Middle frontal gyrus (tissue), 1 donor: Measurements from ENCODE around the gene PADI6.
"Not testable (repeated sequence)": the region's sequence is repeated elsewhere in the genome, so short reads cannot be mapped to it uniquely, and the experiment has no call there.

Source experiments
- DNase-seq: peaks from one replicate; pipeline ENCODE4 v3.0.0-alpha.2; 2015; ENCODE audit warnings: low spot score; ENCODE audit errors: extremely low spot score

PADI6 gene

DNA sequence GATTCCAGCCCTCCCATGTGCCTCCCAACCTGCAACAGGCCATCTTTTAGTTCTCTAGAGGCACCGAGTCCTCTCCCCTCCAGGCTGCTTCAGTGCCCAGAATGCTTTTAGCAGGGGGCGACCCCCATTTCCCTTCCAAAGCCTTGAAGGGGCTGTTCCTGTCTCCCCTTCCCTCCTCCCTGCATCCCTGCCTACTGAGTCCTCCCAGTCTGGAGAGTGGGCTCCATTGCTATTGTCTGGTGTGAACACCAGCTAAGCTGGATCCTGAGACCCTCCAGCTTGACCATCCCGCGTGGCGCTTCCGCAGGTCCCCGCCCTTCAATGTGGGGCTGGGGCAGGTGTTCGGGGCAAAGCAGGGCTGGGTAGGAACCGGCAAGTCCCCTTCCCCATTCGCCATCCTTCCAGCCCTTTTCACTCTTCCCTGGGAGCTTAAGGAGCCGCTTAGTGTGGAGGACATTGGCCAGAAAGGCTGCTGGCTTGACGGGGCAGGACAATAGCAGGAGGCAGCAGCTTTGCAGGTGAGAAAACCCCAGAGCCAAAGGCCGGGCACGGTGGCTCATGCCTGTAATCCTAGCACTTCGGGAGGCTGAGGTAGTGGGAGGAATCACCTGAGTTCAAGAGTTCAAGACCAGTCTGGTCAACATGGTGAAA, 32.2 kb downstream of the PADI6 start:
- no peak for DNase-seq

DNA sequence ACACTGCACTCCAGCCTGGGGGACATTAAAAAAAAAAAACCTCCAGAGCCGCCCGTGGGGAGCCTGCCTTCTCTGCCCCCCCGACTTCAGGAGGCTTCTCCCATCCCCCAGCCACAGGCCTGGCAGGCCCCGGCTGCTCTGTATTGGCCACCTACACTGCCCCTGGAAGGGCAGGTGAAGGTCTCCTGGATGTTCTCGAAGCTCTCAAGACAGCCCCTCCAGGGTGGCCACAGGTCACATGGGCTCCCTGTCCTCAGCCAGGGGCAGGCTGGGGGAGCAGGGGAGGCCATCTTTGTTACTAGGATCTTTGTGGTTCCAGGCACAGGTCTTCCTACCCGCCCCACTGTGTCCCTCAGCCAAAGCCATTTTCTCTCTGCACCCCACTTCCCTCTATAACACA, 32.8 kb downstream of the PADI6 start:
- DNase-seq = no peak

DNA sequence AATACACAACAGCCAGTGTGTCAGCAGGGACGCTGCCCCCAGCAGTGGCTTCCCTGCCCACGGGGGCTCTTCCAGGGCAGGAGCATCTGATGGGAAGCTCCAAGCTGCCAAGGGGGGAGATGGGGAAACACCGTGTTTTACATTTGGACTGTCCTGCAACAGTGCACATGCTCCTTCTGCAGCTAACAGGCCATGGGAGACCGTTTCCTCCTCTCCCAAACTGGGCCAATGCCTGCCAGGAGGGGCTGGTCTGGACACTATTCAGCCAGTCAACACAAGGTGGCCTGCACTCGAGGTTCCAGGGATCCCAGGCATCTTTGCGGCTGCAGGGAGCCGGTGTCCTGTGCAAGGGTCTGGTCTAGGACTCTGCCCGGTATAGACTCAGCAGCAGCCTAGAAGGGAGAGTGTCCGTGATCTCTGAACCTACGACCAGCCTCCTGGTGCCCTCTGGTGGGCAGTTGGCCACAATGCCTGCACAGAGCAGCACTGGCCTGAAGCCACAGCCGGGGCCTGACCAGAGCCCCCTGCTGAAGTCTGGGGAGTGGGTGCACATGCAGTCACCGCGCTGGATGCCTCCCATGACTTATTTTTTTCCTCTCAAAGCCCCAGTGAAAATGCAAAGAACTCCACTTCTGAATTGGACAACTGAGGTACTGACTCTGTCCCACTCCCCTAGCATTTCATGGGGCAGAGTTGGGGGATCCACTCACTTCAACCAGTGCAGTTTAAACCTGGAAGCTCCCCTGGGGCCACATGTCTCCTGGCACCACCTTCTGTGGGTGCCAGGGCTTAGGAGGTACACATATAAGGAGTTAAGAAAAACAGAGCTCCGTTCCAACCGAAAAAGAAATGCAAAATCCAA, 34.1 kb downstream of the PADI6 start:
- DNase-seq = no peak

DNA sequence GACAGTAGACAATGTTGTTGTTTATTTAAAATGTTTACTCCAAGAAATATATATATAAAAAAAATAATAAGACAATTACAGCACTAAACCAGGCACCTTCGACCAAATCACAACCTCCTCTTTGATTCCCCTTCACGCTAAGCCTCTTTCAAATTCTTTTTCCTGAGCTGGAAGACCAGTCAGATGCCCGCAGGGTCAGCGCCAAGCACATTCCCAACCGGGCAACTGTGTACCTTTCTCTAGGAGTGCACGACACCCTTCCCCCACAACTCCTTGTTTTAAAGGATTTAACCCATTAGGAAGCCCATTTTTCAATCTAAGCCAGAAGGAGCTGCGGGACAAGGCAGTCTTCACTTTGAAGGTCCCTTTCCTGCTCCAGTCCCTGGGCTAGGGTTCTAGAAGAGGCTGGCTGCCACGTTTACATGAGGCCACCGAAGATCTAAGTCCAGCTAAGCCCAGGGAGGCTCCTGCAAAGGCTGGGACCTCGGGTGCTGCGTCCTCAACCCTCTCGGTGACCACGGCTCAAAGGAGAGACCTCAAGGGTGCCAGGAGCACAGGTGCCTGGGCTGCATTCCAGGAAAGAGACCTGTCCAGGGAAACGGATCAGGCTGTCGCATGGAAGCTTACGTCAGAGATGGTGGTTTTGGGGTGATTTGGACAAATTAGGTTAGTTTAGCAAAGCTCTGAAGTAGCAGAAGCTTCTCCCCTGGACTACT, 34.9 kb downstream of the PADI6 start:
- DNase-seq = not testable (repeated sequence)

DNA sequence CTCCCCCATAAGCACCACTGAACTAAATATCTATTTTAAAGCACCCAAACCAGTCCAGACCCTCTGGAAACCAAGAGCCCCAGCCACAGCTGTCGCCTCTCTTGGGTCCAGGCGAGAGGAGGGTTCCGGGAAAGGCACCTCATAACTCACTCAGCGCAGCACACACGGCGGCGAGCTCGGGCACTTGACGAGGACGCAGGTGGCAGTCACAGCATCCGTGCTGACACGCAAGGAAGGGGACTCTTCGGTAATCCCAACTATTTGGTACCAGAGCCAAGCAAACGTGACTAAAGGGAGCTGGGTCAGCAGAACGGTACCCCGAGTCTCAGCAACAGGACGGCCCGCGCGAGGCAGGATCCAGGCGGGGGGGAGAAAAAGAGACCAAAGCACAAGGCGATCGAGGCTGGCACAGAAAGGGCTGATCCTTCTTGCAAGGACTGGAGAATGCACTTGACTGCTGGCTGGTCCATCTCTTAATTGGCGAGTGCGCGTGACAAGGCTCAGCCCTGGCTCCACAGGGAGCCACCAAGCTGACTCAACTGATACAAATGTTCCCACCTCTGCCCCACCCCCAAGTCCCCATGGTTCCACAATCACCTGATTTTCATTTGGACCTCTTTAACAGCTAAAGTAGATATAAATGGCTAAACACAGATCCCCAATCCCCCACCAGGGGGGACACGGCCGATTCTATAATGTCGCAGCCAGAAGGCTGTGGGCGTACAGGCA, 36.0 kb downstream of the PADI6 start:
- not testable (repeated sequence) for DNase-seq

DNA sequence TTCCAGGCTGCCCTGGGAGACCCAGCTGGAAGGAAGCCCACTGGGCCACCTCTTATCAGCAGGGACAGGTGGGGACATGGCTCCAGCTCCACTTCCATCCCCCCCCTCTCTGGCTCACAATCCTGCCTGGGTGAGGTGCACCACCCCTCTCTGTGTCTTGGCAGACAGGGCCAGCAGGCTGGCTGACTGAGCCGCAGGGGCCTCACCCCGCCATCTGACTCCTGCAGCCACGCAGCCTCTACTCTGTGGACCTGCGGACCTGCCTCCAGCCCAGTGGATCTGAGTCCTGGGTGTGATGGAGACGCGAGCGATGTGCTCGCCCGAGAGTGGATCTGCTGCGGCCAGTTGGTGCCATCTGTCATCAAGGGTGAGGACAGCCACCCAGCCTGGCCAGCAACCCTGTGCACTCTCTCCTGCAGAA, 37.4 kb downstream of the PADI6 start:
- DNase-seq = no peak

DNA sequence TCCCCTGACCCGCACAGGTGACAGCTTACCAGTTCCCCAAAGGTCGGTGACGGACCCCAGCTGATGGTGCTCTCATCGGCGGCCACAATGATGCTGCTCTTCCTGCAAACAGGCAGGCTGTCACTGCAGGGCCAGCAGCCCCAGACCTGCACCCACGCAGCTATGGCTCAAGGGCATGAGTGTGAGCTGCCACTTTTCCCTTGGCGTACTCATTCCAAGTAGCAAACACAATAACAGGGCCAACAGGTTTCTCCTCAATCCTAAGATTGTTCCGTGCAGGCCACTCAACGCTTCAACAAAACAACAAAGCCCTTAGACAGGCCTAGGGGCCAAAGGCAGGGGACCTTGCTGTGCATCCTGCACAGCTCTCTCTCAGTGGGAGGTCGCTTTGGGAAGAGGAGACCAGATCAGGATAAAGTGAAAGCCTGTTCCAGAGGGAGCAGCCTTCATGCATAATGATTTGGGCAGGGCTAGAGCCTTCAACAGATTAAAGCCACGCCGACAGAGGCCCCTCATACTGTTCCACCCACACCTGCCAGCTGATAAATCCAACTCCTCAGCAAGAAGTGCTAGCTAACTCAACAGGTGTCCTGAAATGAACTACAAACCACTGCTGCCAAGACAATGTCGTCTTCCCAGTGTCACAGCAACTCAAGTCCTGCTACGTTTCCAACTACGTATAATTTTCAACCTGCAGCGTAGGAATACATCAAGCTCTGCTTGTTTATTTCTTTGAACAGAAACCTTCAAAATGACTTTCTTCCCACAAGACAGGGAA, 40.3 kb downstream of the PADI6 start:
- no peak for DNase-seq

DNA sequence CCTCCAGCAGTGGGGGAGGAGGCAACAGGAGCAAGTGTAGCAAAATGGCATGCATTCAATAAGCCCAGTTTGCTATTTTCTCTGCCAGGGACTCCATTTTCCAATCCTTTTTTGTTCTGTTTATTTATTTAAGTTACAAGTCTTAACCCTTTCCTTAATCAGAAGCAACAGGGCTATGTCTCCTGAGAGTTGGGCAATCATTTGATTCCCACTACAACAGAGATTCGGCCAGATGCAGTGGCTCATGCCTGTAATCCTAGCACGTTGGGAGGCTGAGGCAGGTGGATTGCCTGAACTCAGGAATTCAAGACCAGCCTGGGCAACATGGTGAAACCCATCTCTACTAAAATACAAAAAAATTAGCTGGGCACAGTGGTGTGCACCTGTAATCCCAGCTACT, 42.0 kb downstream of the PADI6 start:
- DNase-seq = no peak

DNA sequence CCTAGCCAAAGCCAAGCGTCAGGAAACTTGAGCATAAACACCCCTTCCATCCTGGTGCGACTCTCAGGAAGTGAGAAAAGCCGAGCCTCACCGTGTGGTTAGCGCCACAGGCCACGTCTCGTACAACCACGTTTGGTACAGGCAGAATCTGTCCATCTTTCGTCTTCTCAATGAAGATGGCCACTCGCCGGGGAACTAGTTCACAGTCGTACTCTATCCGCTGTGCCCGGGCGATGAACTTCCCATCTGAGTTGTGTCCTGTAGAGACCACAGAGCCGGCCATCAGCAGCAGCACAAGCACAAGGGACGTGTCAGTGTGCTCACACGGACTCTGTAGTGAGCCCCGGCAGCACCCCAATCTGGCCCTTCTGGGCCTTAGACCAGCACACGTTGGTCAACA, 44.4 kb downstream of the PADI6 start:
- DNase-seq = no peak

DNA sequence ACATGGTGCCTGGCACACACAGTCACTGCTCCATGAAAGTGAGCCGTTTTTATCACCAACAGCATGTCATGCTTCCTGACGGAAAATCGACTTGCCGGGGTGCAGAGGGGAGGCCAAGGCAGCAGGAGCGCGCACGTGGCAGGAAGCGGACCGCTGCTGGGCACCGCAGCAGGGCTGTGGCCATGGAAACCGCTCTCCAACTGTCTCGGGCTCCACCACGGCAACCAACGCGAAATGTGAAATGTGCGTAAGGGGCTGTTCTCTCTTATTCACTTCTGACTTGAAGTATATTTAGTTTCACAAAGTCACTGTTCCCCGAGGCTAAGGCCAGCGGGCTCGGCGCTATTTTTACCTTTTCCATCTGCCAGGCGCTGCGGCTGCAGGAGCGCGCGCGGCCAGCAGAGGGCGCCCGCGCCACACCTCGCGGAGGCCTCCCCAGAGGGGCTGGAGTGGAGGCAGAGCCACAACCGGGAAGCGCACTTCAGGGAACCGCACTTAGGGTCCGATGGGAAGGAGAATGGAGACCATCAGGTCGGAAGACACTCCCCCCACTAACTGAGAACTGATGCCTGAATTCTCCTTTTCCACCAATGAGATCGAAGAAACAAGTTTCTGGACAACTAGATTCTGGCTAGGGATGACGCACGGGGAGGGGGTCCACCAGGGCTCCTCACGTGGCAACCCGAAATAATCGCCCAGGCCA, 47.8 kb downstream of the PADI6 start:
- no peak for DNase-seq

DNA sequence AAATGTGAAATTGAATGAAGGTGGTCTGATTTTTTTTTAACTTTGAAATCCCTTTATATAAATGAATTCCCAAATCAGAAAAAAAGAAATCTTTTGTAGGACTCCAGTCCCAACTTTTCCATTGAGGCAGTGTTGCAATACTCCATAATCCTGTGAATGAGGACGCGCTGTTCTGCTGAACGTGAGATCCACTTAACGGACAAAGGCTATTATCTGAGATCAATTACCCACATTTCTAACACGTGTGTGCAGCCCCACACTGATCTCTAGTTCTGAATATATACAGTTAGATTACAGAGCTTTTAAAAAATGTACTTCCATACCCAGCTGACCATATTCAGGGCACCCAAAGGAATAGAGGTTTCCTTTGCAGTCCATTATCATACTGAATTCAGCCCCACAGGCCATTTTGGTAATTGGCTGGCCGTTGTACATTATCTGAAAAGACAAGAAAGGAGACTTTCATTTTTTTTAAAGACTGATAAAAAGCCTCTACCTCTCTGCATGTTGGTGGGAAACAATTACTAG, 48.5 kb downstream of the PADI6 start:
- DNase-seq = no peak

DNA sequence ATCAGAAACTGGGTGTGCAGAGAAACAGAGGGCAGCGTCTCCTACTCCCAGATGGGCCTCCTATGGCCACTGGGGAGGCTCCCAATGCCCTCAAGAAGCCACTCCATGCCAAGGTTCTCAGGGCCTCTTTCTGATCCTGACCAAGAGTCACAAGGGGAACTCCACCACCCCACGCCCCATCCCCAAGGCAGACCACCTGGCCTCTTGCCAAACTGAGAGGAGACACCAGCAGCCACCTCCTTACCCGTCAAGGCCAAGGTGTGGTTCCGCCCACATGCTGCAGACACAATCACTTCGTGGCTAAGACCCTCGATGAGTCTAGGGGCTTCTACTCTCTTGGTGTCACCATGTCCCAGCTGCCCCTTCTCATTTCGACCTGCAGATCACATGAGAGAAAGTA, 50.5 kb downstream of the PADI6 start:
- DNase-seq = no peak

DNA sequence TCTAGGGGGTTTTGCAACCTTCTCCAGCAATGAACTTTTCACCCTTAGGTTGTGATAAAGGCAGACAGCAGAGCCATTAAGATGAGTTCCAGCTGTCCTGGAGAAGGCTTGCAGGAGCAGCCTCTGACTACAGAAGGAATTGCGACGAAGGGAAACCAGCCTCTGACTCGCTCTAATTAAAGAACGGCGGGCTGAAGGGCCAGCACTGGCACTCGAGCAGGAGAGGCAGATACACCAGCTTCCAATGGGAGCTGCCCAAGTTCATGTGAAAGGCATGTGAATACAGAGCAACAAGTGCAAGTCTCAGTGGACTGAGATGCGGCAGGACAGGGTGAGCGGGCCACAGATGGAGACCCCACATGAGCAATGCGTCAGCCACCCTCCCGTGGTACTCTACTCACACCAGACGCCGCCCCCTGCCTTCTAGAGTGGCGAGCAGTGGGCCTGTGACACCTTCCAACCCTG, 51.8 kb downstream of the PADI6 start:
- DNase-seq = no peak

DNA sequence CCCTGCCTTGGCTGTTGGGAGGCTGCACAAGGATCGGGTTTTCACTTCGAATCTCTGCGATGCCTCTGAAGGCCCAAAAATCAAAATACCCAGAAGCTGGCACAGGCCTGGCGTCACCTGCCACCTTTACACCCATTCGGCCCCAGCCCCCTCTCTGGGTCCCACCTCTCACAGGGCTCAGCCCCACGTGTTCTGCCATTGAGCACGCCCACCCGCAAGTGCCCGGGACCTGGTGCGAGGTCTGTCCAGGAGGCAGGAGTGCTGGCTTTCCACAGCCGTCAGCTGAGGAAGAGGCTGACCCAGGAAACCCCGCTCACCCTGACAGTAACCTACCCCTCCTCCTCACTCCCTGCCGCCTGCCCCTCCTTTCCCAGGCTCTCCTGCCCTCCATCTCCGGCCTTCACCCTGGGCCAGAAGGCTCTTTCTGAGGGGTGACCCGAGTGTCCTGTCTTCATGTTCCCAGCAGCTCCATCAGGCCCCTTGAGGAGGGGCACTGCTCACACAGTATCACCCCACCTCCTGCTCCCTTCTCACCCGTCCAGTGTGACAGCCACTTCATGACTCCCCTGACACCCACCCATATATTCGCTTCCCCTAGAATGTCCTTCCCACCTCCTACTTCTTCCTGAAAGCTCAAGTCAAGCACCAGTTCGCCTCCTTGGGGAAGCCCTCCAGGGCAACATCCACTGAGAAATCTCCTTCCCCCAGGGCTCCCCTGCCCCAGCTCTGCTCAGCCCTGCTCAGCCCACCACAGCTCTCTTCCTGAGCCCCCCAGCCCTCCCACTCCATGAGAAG, 54.0 kb downstream of the PADI6 start:
- DNase-seq = no peak

DNA sequence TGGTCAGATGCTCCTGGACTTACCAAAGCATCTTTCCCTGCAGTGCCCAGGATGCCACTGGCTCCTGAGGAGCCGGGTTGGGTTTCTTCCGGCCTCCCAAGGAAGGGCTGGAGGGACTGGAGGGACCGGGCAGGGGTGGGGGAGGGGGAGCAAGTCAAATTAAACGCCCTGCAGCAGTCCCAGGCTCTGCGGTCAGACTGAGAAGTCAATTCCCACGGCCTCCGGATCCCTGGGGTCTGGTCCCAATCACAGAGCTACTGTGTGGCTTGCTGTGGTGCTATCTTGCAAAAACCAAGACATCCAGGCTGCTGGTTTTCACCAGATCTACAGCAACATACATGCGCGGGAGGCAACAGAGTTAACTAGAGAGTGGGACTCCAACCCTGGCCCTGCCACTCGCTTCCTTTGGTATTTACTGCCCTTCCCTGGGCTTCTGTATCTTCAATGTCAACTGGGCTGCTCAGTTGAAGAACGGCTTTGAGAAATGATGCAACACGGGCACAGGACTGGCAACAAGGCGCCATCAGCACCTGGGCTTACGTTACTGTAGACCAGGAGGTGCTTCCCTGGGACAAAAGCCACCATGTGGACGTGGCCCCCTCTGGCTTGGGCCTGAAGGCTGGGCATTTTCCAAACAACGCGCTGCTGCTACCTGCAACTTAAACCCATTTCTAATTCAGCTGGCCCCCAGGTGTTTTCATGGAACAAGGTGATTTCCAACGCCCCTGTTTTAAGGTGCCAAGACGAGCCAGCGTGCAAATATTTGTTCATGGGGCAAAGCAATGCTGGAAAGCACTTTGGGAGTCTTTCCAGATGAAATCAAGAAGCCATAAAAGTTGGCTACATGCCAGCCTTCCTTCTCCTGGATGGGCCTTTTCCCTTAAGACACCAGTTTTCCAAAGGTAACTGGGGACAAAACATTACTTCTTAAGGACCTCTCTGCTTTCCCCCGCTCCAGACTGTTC, 56.0 kb downstream of the PADI6 start:
- no peak for DNase-seq

DNA sequence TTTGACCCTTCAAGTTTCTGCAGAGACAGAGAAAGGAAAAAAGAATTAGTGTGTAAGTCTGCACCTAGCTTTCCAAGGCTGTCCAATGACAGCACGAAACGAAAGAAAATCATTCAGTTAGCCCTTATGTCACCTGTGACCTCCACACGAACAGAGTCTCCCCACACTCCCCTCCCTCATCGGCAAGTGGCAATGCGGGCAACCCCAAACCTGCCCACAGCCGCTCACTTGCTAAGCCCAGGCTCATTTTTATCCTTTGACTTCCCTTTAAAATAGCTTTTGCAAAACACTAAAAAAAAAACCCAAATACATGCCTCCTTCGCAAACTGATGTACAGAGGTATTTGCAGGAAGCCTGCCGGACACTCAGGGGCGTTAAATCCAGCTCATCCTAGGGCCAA, 57.2 kb downstream of the PADI6 start:
- no peak for DNase-seq

DNA sequence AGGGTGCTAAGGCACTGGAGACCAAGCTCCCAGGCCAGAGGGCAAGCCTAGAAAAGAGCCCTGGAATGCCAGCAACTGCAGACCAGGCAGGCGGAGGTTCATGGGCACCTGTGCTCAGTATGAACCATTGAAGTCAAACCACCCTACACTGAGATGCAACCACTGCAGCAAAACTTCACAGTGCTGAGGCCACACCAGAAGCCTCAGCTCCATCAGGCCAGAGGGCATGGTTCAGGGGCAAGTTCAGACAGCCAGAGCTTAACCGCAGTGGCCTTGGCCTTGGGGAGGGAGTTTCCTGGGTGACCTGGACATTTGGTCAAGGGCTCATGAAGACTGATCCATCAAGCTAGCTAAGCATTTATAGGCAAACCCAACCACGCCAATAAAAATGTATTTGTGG, 60.4 kb downstream of the PADI6 start:
- DNase-seq = no peak

DNA sequence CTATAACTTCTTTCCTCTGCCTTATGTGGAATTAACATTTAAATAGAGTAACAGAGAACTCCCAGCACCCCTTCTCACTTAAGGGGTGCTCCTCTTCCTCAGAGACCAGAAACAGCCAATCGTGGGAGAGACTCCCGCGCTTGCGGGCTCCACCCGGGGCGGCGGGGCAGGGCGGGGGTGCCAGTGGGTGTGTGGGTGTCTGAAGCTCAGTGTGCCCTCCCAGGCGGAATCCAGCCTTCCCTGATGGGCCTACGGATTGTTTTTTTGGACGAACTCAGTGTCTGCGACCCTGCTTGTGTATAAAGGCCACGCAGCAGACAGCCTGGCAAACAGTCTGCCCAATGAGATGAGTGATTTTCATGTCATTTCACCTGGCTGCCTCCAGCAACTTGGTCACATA, 61.3 kb downstream of the PADI6 start:
- DNase-seq = no peak
